ENCODE measurements around the gene WWC2. TPM values are rescaled to one million over a fixed set of nuclear protein-coding genes. Genes with fewer than 3 reads are reported as not detected.
A peak's percentile ranks its signal among the peaks of the same experiment; 100 is the strongest.

The WWC2 gene
- total and polyA plus RNA-seq, 4 donors: 7.1 to 50.3 (median 24.9) TPM

GRCh38 chr4:183330841-183331240, 231.8 kb downstream of the WWC2 start:
- DNase-seq (no peak), ATAC-seq (ENCODE audit: low FRiP score) (no peak)
- WGBS, 2 donors: 92 to 96% methylated on average over 2 of the region's 2 CpGs
- Histone ChIP-seq H3K4me3 (ENCODE audit: low read length in 2 of 2) (no peak overlapping the region), H3K4me1 (ENCODE audit: control insufficient read depth in 1 of 2, insufficient read depth in 2 of 2, low read length in 2 of 2) (no peaks in the 10 kb centered on the region), H3K36me3 (ENCODE audit: control insufficient read depth in 1 of 2, insufficient read depth in 2 of 2, low read length in 1 of 2) (no peaks in the 10 kb centered on the region), H3K27ac (ENCODE audit: low read depth in 1 of 2, low read length in 2 of 2) (no peak overlapping the region), H3K27me3 (ENCODE audit: control insufficient read depth in 1 of 2, insufficient read depth in 2 of 2, low read length in 1 of 2) (no peaks in the 10 kb centered on the region), H3K9me3 (ENCODE audit: control insufficient read depth, low read length) (peaks cover 2% of the 10 kb centered on the region)
- intact Hi-C loops (cut with DNase I): no loop called here

- H3K27me3 ChIP-seq (ENCODE audit: control insufficient read depth in 1 of 2, insufficient read depth in 2 of 2, low read length in 1 of 2): no peaks in the 10 kb centered on the region
- no peaks in the 10 kb centered on the region for H3K36me3 ChIP-seq (ENCODE audit: control insufficient read depth in 1 of 2, insufficient read depth in 2 of 2, low read length in 1 of 2)
- H3K27ac ChIP-seq (ENCODE audit: low read depth in 1 of 2, low read length in 2 of 2): no peak overlapping the region
- no peaks in the 10 kb centered on the region for H3K4me1 ChIP-seq (ENCODE audit: control insufficient read depth in 1 of 2, insufficient read depth in 2 of 2, low read length in 2 of 2)
- 81 to 87% methylated on average over 11 of the region's 11 CpGs for WGBS, 2 donors
- no peak for ATAC-seq (ENCODE audit: low FRiP score)
- no peak for DNase-seq
- intact Hi-C loops (cut with DNase I): no loop called here
- no peak overlapping the region for H3K4me3 ChIP-seq (ENCODE audit: low read length in 2 of 2)
- H3K9me3 ChIP-seq (ENCODE audit: control insufficient read depth, low read length): peaks cover 2% of the 10 kb centered on the region
These were observed 233.4 kb downstream of the WWC2 start for GRCh38 chr4:183332447-183332846.

GRCh38 chr4:183333202-183333601, 234.1 kb downstream of the WWC2 start:
- no peaks in the 10 kb centered on the region for H3K4me1 ChIP-seq (ENCODE audit: control insufficient read depth in 1 of 2, insufficient read depth in 2 of 2, low read length in 2 of 2)
- H3K27ac ChIP-seq (ENCODE audit: low read depth in 1 of 2, low read length in 2 of 2): no peak overlapping the region
- peaks cover 2% of the 10 kb centered on the region for H3K9me3 ChIP-seq (ENCODE audit: control insufficient read depth, low read length)
- 93% methylated on average over 9 of the region's 9 CpGs for WGBS, 2 donors
- ATAC-seq (ENCODE audit: low FRiP score) (no peak), DNase-seq (no peak)
- H3K4me3 ChIP-seq (ENCODE audit: low read length in 2 of 2): no peak overlapping the region
- H3K36me3 ChIP-seq (ENCODE audit: control insufficient read depth in 1 of 2, insufficient read depth in 2 of 2, low read length in 1 of 2): no peaks in the 10 kb centered on the region
- no peaks in the 10 kb centered on the region for H3K27me3 ChIP-seq (ENCODE audit: control insufficient read depth in 1 of 2, insufficient read depth in 2 of 2, low read length in 1 of 2)
- intact Hi-C loops (cut with DNase I): no loop called here

- Histone ChIP-seq H3K9me3 (ENCODE audit: control insufficient read depth, low read length) (no peaks in the 10 kb centered on the region), H3K4me3 (ENCODE audit: low read length in 2 of 2) (no peak overlapping the region), H3K27me3 (ENCODE audit: control insufficient read depth in 1 of 2, insufficient read depth in 2 of 2, low read length in 1 of 2) (no peaks in the 10 kb centered on the region), H3K27ac (ENCODE audit: low read depth in 1 of 2, low read length in 2 of 2) (no peak overlapping the region), H3K36me3 (ENCODE audit: control insufficient read depth in 1 of 2, insufficient read depth in 2 of 2, low read length in 1 of 2) (no peaks in the 10 kb centered on the region), H3K4me1 (ENCODE audit: control insufficient read depth in 1 of 2, insufficient read depth in 2 of 2, low read length in 2 of 2) (no peaks in the 10 kb centered on the region)
- DNase-seq (no peak), ATAC-seq (ENCODE audit: low FRiP score) (no peak)
- intact Hi-C loops (cut with DNase I): no loop called here
- 77 to 81% methylated on average over 6 of the region's 6 CpGs for WGBS, 2 donors
These were observed 234.9 kb downstream of the WWC2 start for GRCh38 chr4:183333983-183334382.

- intact Hi-C loops (cut with DNase I): no loop called here
- Histone ChIP-seq H3K27ac (ENCODE audit: low read depth in 1 of 2, low read length in 2 of 2) (no peak overlapping the region), H3K4me3 (ENCODE audit: low read length in 2 of 2) (no peak overlapping the region), H3K4me1 (ENCODE audit: control insufficient read depth in 1 of 2, insufficient read depth in 2 of 2, low read length in 2 of 2) (no peaks in the 10 kb centered on the region), H3K36me3 (ENCODE audit: control insufficient read depth in 1 of 2, insufficient read depth in 2 of 2, low read length in 1 of 2) (no peaks in the 10 kb centered on the region), H3K9me3 (ENCODE audit: control insufficient read depth, low read length) (no peaks in the 10 kb centered on the region), H3K27me3 (ENCODE audit: control insufficient read depth in 1 of 2, insufficient read depth in 2 of 2, low read length in 1 of 2) (no peaks in the 10 kb centered on the region)
- WGBS, 2 donors: 59 to 63% methylated on average over 3 of the region's 3 CpGs
- ATAC-seq (ENCODE audit: low FRiP score) (no peak), DNase-seq (no peak)
These were observed 236.4 kb downstream of the WWC2 start for GRCh38 chr4:183335369-183335940.

GRCh38 chr4:183337349-183337748, 238.3 kb downstream of the WWC2 start:
- DNase-seq (no peak), ATAC-seq (ENCODE audit: low FRiP score) (no peak)
- Histone ChIP-seq H3K4me3 (ENCODE audit: low read length in 2 of 2) (no peak overlapping the region), H3K4me1 (ENCODE audit: control insufficient read depth in 1 of 2, insufficient read depth in 2 of 2, low read length in 2 of 2) (no peaks in the 10 kb centered on the region), H3K27me3 (ENCODE audit: control insufficient read depth in 1 of 2, insufficient read depth in 2 of 2, low read length in 1 of 2) (no peaks in the 10 kb centered on the region), H3K36me3 (ENCODE audit: control insufficient read depth in 1 of 2, insufficient read depth in 2 of 2, low read length in 1 of 2) (no peaks in the 10 kb centered on the region), H3K27ac (ENCODE audit: low read depth in 1 of 2, low read length in 2 of 2) (no peak overlapping the region), H3K9me3 (ENCODE audit: control insufficient read depth, low read length) (no peaks in the 10 kb centered on the region)
- intact Hi-C loops (cut with DNase I): no loop called here
- 86 to 90% methylated on average over 9 of the region's 9 CpGs for WGBS, 2 donors

GRCh38 chr4:183337833-183338232, 238.8 kb downstream of the WWC2 start:
- ATAC-seq (ENCODE audit: low FRiP score) (no peak), DNase-seq (no peak)
- H3K27ac ChIP-seq (ENCODE audit: low read depth in 1 of 2, low read length in 2 of 2): no peak overlapping the region
- no peak overlapping the region for H3K4me3 ChIP-seq (ENCODE audit: low read length in 2 of 2)
- no peaks in the 10 kb centered on the region for H3K9me3 ChIP-seq (ENCODE audit: control insufficient read depth, low read length)
- WGBS, 2 donors: 83 to 85% methylated on average over 7 of the region's 7 CpGs
- intact Hi-C loops (cut with DNase I): no loop called here
- H3K27me3 ChIP-seq (ENCODE audit: control insufficient read depth in 1 of 2, insufficient read depth in 2 of 2, low read length in 1 of 2): no peaks in the 10 kb centered on the region
- no peaks in the 10 kb centered on the region for H3K4me1 ChIP-seq (ENCODE audit: control insufficient read depth in 1 of 2, insufficient read depth in 2 of 2, low read length in 2 of 2)
- H3K36me3 ChIP-seq (ENCODE audit: control insufficient read depth in 1 of 2, insufficient read depth in 2 of 2, low read length in 1 of 2): no peaks in the 10 kb centered on the region

GRCh38 chr4:183342541-183343533, 243.8 kb downstream of the WWC2 start:
- Histone ChIP-seq H3K27ac (ENCODE audit: low read depth in 1 of 2, low read length in 2 of 2) (no peak overlapping the region), H3K4me1 (ENCODE audit: control insufficient read depth in 1 of 2, insufficient read depth in 2 of 2, low read length in 2 of 2) (no peaks in the 10 kb centered on the region), H3K4me3 (ENCODE audit: low read length in 2 of 2) (no peak overlapping the region), H3K27me3 (ENCODE audit: control insufficient read depth in 1 of 2, insufficient read depth in 2 of 2, low read length in 1 of 2) (no peaks in the 10 kb centered on the region), H3K36me3 (ENCODE audit: control insufficient read depth in 1 of 2, insufficient read depth in 2 of 2, low read length in 1 of 2) (no peaks in the 10 kb centered on the region), H3K9me3 (ENCODE audit: control insufficient read depth, low read length) (no peaks in the 10 kb centered on the region)
- no peak for DNase-seq
- ATAC-seq (ENCODE audit: low FRiP score): peak; percentile 40
- intact Hi-C loops (cut with DNase I): no loop called here
- 13 to 20% methylated on average over 40 of the region's 40 CpGs for WGBS, 2 donors

GRCh38 chr4:183343730-183344129, 244.7 kb downstream of the WWC2 start:
- DNase-seq: no peak
- Histone ChIP-seq H3K27me3 (ENCODE audit: control insufficient read depth in 1 of 2, insufficient read depth in 2 of 2, low read length in 1 of 2) (no peaks in the 10 kb centered on the region), H3K27ac (ENCODE audit: low read depth in 1 of 2, low read length in 2 of 2) (no peak overlapping the region), H3K4me3 (ENCODE audit: low read length in 2 of 2) (no peak overlapping the region), H3K9me3 (ENCODE audit: control insufficient read depth, low read length) (no peaks in the 10 kb centered on the region), H3K36me3 (ENCODE audit: control insufficient read depth in 1 of 2, insufficient read depth in 2 of 2, low read length in 1 of 2) (no peaks in the 10 kb centered on the region), H3K4me1 (ENCODE audit: control insufficient read depth in 1 of 2, insufficient read depth in 2 of 2, low read length in 2 of 2) (no peaks in the 10 kb centered on the region)
- 82 to 83% methylated on average over 7 of the region's 7 CpGs for WGBS, 2 donors
- intact Hi-C loops (cut with DNase I): no loop called here
- ATAC-seq (ENCODE audit: low FRiP score): no peak
